Measurements from ENCODE around the gene FOXP1.
"Not testable (repeated sequence)": the region's sequence is repeated elsewhere in the genome, so short reads cannot be mapped to it uniquely, and the experiment has no call there.

FOXP1 gene

GRCh38 chr3:71360764-71361163 lies 222.8 kb downstream of the FOXP1 start:
- ATAC-seq: peak; percentile 59 to 64

- ATAC-seq: peak; percentile 60 to 67
Observed at GRCh38 chr3:71360180-71360579, 223.3 kb downstream of the FOXP1 start.

GRCh38 chr3:71358243-71358642 lies 225.3 kb downstream of the FOXP1 start:
- ATAC-seq: peak; percentile 45 to 48

- peak in 1 of 2 donors; percentile 4 for ATAC-seq
Observed at GRCh38 chr3:71356265-71356664, 227.3 kb downstream of the FOXP1 start.

GRCh38 chr3:71355862-71356261 lies 227.7 kb downstream of the FOXP1 start:
- peak; percentile 24 to 30 for ATAC-seq

- ATAC-seq: peak in 1 of 2 donors; percentile 29
Observed at GRCh38 chr3:71355037-71355436, 228.5 kb downstream of the FOXP1 start.

GRCh38 chr3:71351403-71352149 lies 232.0 kb downstream of the FOXP1 start:
- no peak for ATAC-seq

- no peak for ATAC-seq
Observed at GRCh38 chr3:71350998-71351397, 232.5 kb downstream of the FOXP1 start.

GRCh38 chr3:71348831-71349230 lies 234.7 kb downstream of the FOXP1 start:
- ATAC-seq: peak in 1 of 2 donors; percentile 32

GRCh38 chr3:71348001-71348632 lies 235.4 kb downstream of the FOXP1 start:
- ATAC-seq: peak; percentile 33 to 41

GRCh38 chr3:71346061-71346460 lies 237.5 kb downstream of the FOXP1 start:
- ATAC-seq: no peak

- no peak for ATAC-seq
Observed at GRCh38 chr3:71345429-71346040, 238.0 kb downstream of the FOXP1 start.

- no peak for ATAC-seq
Observed at GRCh38 chr3:71341721-71342120, 241.8 kb downstream of the FOXP1 start.

GRCh38 chr3:71339049-71339448 lies 244.5 kb downstream of the FOXP1 start:
- ATAC-seq: no peak

GRCh38 chr3:71332813-71333212 lies 250.7 kb downstream of the FOXP1 start:
- no peak for ATAC-seq

- no peak for ATAC-seq
Observed at GRCh38 chr3:71330909-71331308, 252.6 kb downstream of the FOXP1 start.

- no peak for ATAC-seq
Observed at GRCh38 chr3:71330505-71330904, 253.0 kb downstream of the FOXP1 start.

GRCh38 chr3:71329817-71330216 lies 253.7 kb downstream of the FOXP1 start:
- ATAC-seq: no peak

- ATAC-seq: no peak
Observed at GRCh38 chr3:71328926-71329325, 254.6 kb downstream of the FOXP1 start.

- peak; percentile 44 to 55 for ATAC-seq
Observed at GRCh38 chr3:71327936-71328335, 255.6 kb downstream of the FOXP1 start.

- no peak for ATAC-seq
Observed at GRCh38 chr3:71325715-71326114, 257.8 kb downstream of the FOXP1 start.

- not testable (repeated sequence) for ATAC-seq
Observed at GRCh38 chr3:71324224-71324623, 259.3 kb downstream of the FOXP1 start.

- ATAC-seq: no peak
Observed at GRCh38 chr3:71323558-71323957, 260.0 kb downstream of the FOXP1 start.

GRCh38 chr3:71322154-71322553 lies 261.4 kb downstream of the FOXP1 start:
- ATAC-seq: no peak

Measured in activated CD4-positive, CD25-positive, alpha-beta regulatory T cell treated with anti-CD3 and anti-CD28 coated beads, Interleukin-2, amount 50 U/mL, for 24 hours (primary cell).